H9 (cell line): ENCODE data around the gene KATNB1. TPM values are rescaled to one million over a fixed set of nuclear protein-coding genes. Genes with fewer than 3 reads are reported as not detected.

Source experiments
- DNase-seq: peaks from one replicate; pipeline ENCODE4 v3.0.0-alpha.2; 2017
- H2AFZ ChIP-seq: one replicate; pipeline ENCODE4 v1.6.1; 2013; ENCODE audit warnings: mild to moderate bottlenecking, low read length, control low read depth, moderate library complexity
- H2AK5ac ChIP-seq: 2 replicates; pipeline ENCODE4 v1.6.1; 2013; ENCODE audit warnings: low read length, control low read depth, mixed read lengths; ENCODE audit not compliant: insufficient read length
- H2BK120ac ChIP-seq: one replicate; pipeline ENCODE4 v1.6.1; 2013; ENCODE audit warnings: low read depth, mild to moderate bottlenecking, low read length, control low read depth, inconsistent platforms; ENCODE audit not compliant: poor library complexity, severe bottlenecking
- H2BK12ac ChIP-seq: 2 replicates; pipeline ENCODE4 v1.6.1; 2013; ENCODE audit warnings: low read length, control low read depth, mixed read lengths, low read depth; ENCODE audit not compliant: insufficient read length
- H2BK15ac ChIP-seq: 2 replicates; pipeline ENCODE4 v1.6.1; 2013; ENCODE audit warnings: low read depth, low read length, control low read depth
- H2BK20ac ChIP-seq: one replicate; pipeline ENCODE4 v1.6.1; 2013; ENCODE audit warnings: low read depth, mild to moderate bottlenecking, low read length, control low read depth, inconsistent platforms; ENCODE audit not compliant: poor library complexity, severe bottlenecking
- H2BK5ac ChIP-seq: 2 replicates; pipeline ENCODE4 v1.6.1; 2013; ENCODE audit warnings: low read length, control low read depth, mixed read lengths; ENCODE audit not compliant: insufficient read length
- H3K14ac ChIP-seq: 2 replicates; pipeline ENCODE4 v1.6.1; 2013; ENCODE audit warnings: low read length, control low read depth; ENCODE audit not compliant: insufficient read depth
- H3K18ac ChIP-seq: 2 replicates; pipeline ENCODE4 v1.6.1; 2013; ENCODE audit warnings: low read depth, mild to moderate bottlenecking, mixed read lengths, low read length, control low read depth; ENCODE audit not compliant: insufficient read length
- H3K23ac ChIP-seq: 2 replicates; pipeline ENCODE4 v1.6.1; 2013; ENCODE audit warnings: low read length, control low read depth, mixed read lengths, low read depth; ENCODE audit not compliant: insufficient read length
- H3K23me2 ChIP-seq: 2 replicates; pipeline ENCODE4 v1.6.1; 2013; ENCODE audit warnings: low read depth, mild to moderate bottlenecking, mixed read lengths, low read length, control low read depth; ENCODE audit not compliant: insufficient read length, poor library complexity, severe bottlenecking
- H3K27ac ChIP-seq: 2 replicates; pipeline ENCODE4 v1.5.1; 2013; ENCODE audit warnings: low read length, control low read depth, mixed read lengths, low read depth; ENCODE audit not compliant: insufficient read length
- H3K27me3 ChIP-seq: 2 replicates; pipeline ENCODE4 v1.6.1; 2013; ENCODE audit warnings: low read length, control low read depth, inconsistent platforms; ENCODE audit not compliant: insufficient read depth
- H3K4ac ChIP-seq: 2 replicates; pipeline ENCODE4 v1.6.1; 2013; ENCODE audit warnings: low read depth, mild to moderate bottlenecking, control low read depth, inconsistent platforms, low read length, moderate library complexity
- H3K4me1 ChIP-seq: 2 replicates; pipeline ENCODE4 v1.6.1; 2013; ENCODE audit warnings: low read length, control low read depth, inconsistent platforms; ENCODE audit not compliant: insufficient read depth
- H3K4me2 ChIP-seq: 2 replicates; pipeline ENCODE4 v1.6.1; 2013; ENCODE audit warnings: low read length, control low read depth, mixed read lengths; ENCODE audit not compliant: insufficient read length, insufficient read depth
- H3K56ac ChIP-seq: 2 replicates; pipeline ENCODE4 v1.6.1; 2013; ENCODE audit warnings: low read depth, mild to moderate bottlenecking, mixed read lengths, low read length, control low read depth; ENCODE audit not compliant: insufficient read length
- H3K79me1 ChIP-seq: 2 replicates; pipeline ENCODE4 v1.6.1; 2013; ENCODE audit warnings: low read depth, mild to moderate bottlenecking, moderate library complexity, low read length, control low read depth, inconsistent platforms; ENCODE audit not compliant: insufficient read depth, poor library complexity, severe bottlenecking
- H3K79me2 ChIP-seq: 2 replicates; pipeline ENCODE4 v1.6.1; 2013; ENCODE audit warnings: low read length, control low read depth, inconsistent platforms; ENCODE audit not compliant: insufficient read depth
- H3K9ac ChIP-seq: 2 replicates; pipeline ENCODE4 v1.6.1; 2013; ENCODE audit warnings: low read length, control low read depth, mixed read lengths; ENCODE audit not compliant: insufficient read length; ENCODE audit errors: extremely low read depth
- H3K9me3 ChIP-seq: one replicate; pipeline ENCODE4 v1.6.1; 2013; ENCODE audit warnings: low read depth, low read length, inconsistent platforms; ENCODE audit not compliant: control insufficient read depth
- H3T11ph ChIP-seq: one replicate; pipeline ENCODE4 v1.6.1; 2013; ENCODE audit warnings: mild to moderate bottlenecking, low read length, control low read depth, inconsistent platforms
- H4K20me1 ChIP-seq: one replicate; pipeline ENCODE4 v1.6.1; 2013; ENCODE audit not compliant: control insufficient read depth, insufficient read length, insufficient read depth
- H4K5ac ChIP-seq: 2 replicates; pipeline ENCODE4 v1.6.1; 2013; ENCODE audit warnings: low read depth, mild to moderate bottlenecking, mixed read lengths, low read length, control low read depth; ENCODE audit not compliant: insufficient read length
- H4K8ac ChIP-seq: replicated peaks from 2 replicates; pipeline ENCODE4 v1.6.1; 2013; ENCODE audit warnings: low read length, control low read depth, mixed read lengths, low read depth; ENCODE audit not compliant: insufficient read length
- H4K91ac ChIP-seq: 2 replicates; pipeline ENCODE4 v1.6.1; 2013; ENCODE audit warnings: low read depth, mild to moderate bottlenecking, moderate library complexity, mixed read lengths, low read length, control low read depth; ENCODE audit not compliant: insufficient read length
- H3K27ac Mint-ChIP-seq, 3 experiments: 2 replicates in 2 of 3; 3 replicates in 1 of 3; pipeline ENCODE4 v1.8.0; 2020 to 2021; ENCODE audit warnings: mixed read lengths in 3 of 3, mild to moderate bottlenecking in 1 of 3, moderate library complexity in 1 of 3
- H3K27me3 Mint-ChIP-seq: 2 replicates; pipeline ENCODE4 v1.8.0; 2021; ENCODE audit warnings: low read depth, mild to moderate bottlenecking, moderate library complexity, mixed read lengths
- H3K36me3 Mint-ChIP-seq, 3 experiments: 2 replicates in 2 of 3; 3 replicates in 1 of 3; pipeline ENCODE4 v1.8.0; 2020 to 2021; ENCODE audit warnings: low read depth in 3 of 3, mixed read lengths in 3 of 3; ENCODE audit not compliant: insufficient read depth in 1 of 3
- H3K4me1 Mint-ChIP-seq, 2 experiments: 2 replicates each; pipeline ENCODE4 v1.8.0; 2020; ENCODE audit warnings: mixed read lengths in 2 of 2
- H3K4me3 Mint-ChIP-seq, 2 experiments: 2 replicates in 1 of 2; 3 replicates in 1 of 2; pipeline ENCODE4 v1.8.0; 2020 to 2021; ENCODE audit warnings: mild to moderate bottlenecking in 2 of 2, mixed read lengths in 2 of 2, moderate library complexity in 1 of 2
- H3K9me3 Mint-ChIP-seq, 2 experiments: 2 replicates in 1 of 2; 3 replicates in 1 of 2; pipeline ENCODE4 v1.8.0; 2020; ENCODE audit warnings: mild to moderate bottlenecking in 2 of 2, mixed read lengths in 2 of 2, moderate library complexity in 1 of 2
- WGBS: extraction: QIAGEN DNeasy Blood & Tissue Kit; methylation state at CpG from one replicate; pipeline ENCODE4 v1.1.7; 2013; ENCODE audit warnings: missing lambda C conversion rate, low lambda C conversion rate, mixed read lengths; ENCODE audit not compliant: insufficient read length; ENCODE audit errors: extremely low coverage; 5-methylcytosine and 5-hydroxymethylcytosine counted together
- total RNA-seq: library from RNA; stranded (reverse); gene quantifications from 2 replicates; pipeline ENCODE4 v1.2.1, GENCODE V29; 2021
- TF ChIP-seq, protein P1 (sequence below): fragments of 200-600 bp; sonication (generic); conservative IDR thresholded peaks from 3 replicates; pipeline ENCODE4 v1.8.0; 2021; ENCODE audit warnings: antibody characterized with exemption, mild to moderate bottlenecking

KATNB1 gene
- total RNA-seq, 1 experiment from 2014 or later, result 29.9 TPM

DNA sequence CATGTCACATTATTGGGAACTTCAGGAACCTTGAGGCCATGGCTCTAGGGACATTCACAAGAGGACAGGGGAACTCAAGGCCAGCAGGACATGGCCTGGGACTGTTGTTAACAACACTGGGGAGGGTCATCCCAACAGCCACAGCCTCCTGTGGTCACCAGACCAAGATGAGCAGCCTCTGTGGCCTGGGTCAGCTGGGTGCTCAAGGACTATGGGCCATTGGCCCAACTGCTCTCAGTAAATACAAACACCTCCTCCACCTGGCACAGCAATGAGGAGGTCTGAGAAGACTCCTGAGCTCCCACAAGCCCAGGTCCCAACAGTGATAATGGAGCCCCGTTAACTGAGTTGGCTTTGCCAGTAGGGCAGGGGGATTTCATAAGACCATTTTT is 45.8 kb downstream of the KATNB1 start:
- H3K36me3 Mint-ChIP-seq, result no peaks in the 10 kb centered on the region; a peak in 1 of 7 replicates
- Histone ChIP-seq H2BK5ac (no peak overlapping the region), H3K27ac (no peak overlapping the region), H2BK20ac (no peak overlapping the region), H3K79me2 (no peaks in the 10 kb centered on the region), H2BK12ac (no peak overlapping the region), H3K79me1 (no peaks in the 10 kb centered on the region), H4K91ac (no peak overlapping the region), H2BK120ac (no peak overlapping the region), H3K23me2 (no peaks in the 10 kb centered on the region), H4K20me1 (no peaks in the 10 kb centered on the region), H4K5ac (no peak overlapping the region), H3T11ph (no peak overlapping the region), H3K4me1 (peaks cover 2% of the 10 kb centered on the region; the same call in 1 of the 2 replicates), H3K4me2 (no peak overlapping the region), H3K4ac (no peak overlapping the region), H3K18ac (no peak overlapping the region), H2BK15ac (no peak overlapping the region), H4K8ac (no peak overlapping the region), H3K9me3 (no peaks in the 10 kb centered on the region), H2AFZ (no peak overlapping the region), H2AK5ac (no peak overlapping the region), H3K23ac (no peak overlapping the region), H3K27me3 (no peaks in the 10 kb centered on the region), H3K9ac (no peak overlapping the region), H3K56ac (no peak overlapping the region), H3K14ac (no peak overlapping the region)
- TF ChIP-seq, protein P1, sequence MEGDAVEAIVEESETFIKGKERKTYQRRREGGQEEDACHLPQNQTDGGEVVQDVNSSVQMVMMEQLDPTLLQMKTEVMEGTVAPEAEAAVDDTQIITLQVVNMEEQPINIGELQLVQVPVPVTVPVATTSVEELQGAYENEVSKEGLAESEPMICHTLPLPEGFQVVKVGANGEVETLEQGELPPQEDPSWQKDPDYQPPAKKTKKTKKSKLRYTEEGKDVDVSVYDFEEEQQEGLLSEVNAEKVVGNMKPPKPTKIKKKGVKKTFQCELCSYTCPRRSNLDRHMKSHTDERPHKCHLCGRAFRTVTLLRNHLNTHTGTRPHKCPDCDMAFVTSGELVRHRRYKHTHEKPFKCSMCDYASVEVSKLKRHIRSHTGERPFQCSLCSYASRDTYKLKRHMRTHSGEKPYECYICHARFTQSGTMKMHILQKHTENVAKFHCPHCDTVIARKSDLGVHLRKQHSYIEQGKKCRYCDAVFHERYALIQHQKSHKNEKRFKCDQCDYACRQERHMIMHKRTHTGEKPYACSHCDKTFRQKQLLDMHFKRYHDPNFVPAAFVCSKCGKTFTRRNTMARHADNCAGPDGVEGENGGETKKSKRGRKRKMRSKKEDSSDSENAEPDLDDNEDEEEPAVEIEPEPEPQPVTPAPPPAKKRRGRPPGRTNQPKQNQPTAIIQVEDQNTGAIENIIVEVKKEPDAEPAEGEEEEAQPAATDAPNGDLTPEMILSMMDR, result no peak
- no peaks in the 10 kb centered on the region; a peak in 2 of 5 replicates for H3K9me3 Mint-ChIP-seq
- H3K4me3 Mint-ChIP-seq, result no peak overlapping the region
- H3K27me3 Mint-ChIP-seq, result peaks cover 7% of the 10 kb centered on the region
- H3K4me1 Mint-ChIP-seq, result peaks cover 10 to 17% of the 10 kb centered on the region in 2 experiments
- no peak overlapping the region for H3K27ac Mint-ChIP-seq
- no CpG with 5 or more reads among the region's 1 CpG for WGBS
- no peak for DNase-seq
